GM10266 (cell line): ENCODE results near the gene PHLDA3.
A peak's percentile ranks its signal among the peaks of the same experiment; 100 is the strongest.

Experiments used
- DNase-seq: peaks from one replicate; pipeline ENCODE4 v3.0.0; 2012; ENCODE audit errors: extremely low spot score
- TF ChIP-seq, protein P1 (sequence below): IDR thresholded peaks from 2 replicates; pipeline ENCODE4 v1.5.1; 2012; ENCODE audit warnings: mild to moderate bottlenecking, low read depth; ENCODE audit not compliant: control insufficient read depth, insufficient read depth; ENCODE audit errors: missing control alignments

PHLDA3 gene

DNA sequence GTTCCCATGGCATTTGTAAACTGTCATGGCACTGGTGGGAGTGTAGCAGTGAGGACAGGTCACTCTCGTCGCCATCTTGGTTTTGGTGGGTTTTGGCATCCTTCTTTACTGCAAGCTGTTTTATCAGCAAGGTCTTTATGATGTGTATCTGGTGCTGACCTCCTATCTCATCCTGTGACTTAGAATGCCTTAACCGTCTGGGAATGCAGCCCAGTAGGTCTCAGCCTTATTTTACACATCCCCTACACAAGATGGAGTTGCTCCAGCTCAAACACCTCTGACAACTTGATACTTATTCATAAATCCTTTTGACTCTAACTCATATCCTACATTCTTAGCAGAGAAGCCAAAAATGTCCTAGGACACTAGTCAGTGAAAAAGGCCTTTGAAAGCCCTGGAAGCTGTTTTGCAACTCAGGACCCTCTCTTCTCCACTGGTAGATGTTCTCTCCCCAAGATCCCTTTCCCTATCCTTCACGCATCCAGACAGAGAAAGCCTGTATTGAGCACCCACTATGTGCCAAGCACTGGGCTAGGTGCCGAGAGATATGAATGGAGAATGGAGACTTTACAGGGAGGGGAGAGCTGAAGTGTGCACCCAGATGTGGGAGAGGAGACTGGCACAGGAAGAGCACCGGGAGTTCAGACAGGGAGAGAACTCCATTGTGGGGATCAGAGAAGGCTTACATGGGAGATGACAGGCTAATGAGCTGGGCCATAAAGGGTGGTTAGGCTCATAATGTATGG, 44.7 kb upstream of the PHLDA3 start:
- no peak for DNase-seq
- TF ChIP-seq, protein P1, sequence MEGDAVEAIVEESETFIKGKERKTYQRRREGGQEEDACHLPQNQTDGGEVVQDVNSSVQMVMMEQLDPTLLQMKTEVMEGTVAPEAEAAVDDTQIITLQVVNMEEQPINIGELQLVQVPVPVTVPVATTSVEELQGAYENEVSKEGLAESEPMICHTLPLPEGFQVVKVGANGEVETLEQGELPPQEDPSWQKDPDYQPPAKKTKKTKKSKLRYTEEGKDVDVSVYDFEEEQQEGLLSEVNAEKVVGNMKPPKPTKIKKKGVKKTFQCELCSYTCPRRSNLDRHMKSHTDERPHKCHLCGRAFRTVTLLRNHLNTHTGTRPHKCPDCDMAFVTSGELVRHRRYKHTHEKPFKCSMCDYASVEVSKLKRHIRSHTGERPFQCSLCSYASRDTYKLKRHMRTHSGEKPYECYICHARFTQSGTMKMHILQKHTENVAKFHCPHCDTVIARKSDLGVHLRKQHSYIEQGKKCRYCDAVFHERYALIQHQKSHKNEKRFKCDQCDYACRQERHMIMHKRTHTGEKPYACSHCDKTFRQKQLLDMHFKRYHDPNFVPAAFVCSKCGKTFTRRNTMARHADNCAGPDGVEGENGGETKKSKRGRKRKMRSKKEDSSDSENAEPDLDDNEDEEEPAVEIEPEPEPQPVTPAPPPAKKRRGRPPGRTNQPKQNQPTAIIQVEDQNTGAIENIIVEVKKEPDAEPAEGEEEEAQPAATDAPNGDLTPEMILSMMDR, result no peak

DNA sequence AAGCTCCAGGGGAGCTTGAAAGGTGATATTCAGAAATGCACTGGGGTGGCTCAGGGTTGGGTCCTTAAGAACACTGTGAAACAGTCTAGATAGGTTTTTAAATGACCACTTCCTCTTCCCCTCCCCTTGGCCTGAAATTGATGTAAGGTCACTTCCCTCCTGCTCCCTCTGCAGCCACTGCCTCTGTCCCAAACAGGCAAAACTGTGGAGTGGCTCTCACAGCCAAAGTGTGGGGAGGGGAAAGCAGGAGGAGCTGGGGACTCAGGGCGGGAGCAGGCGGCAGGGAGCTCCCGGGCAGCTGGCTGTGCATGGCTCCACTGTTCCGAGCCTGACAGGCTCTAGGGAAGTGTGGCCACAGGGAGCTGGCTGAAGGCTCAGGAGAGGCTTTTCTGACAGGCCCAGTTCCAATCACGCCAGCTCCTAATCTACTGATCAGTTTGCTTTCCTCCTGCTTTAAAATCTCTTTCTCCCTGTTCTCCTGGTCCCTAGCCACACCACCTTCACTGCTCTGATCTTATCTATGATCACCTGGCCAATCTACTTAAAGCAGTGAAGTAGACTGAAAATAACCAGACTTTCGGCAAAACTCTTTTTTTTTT, 43.1 kb upstream of the PHLDA3 start:
- peak; percentile 57 for DNase-seq
- TF ChIP-seq, protein P1, result no peak

DNA sequence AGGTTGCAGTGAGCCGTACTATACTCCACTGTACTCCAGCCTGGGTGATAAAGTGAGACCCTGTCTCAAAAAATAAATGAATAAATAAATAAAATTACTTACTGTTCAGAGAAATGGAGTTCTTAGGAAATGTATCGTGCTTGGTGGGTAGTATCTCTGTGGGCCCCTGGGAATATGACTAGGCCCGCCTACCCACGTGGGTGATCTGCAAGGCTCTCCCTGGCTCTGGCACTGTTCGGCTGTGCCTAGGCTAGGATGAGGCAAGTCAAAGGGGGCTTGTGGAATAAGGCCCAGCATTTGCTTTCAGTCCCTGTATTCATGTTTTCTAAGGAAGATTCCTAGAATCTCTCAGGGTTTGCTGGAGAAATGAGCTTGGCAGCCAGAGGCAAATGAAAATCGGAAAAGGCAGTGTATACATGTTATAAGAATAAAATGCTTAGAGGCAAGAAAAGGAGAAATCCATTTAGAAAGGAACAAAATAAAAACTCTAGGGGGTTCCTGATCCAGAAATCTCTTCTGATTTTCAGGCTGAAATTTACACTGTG, 42.5 kb upstream of the PHLDA3 start:
- no peak for DNase-seq
- TF ChIP-seq, protein P1, result no peak

DNA sequence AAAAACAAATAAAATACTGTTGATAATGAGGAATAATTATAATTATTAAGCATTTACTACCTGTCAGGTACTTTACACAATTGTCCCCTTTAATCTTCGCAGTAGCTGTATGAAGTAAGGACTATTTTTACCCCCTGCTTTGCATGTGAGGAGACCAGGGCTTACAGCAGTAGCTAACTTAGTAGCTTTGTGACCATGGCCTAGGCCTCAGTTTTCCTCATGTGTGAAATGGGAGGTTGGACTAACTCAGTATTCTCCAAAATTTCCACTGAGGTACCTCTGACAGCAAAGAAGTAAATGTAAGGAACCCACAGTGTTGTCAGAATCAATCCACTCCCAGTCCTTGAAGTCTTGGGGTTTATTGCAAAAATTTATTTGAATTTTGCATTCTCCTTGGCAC, 41.7 kb upstream of the PHLDA3 start:
- DNase-seq, result no peak
- TF ChIP-seq, protein P1, result no peak

DNA sequence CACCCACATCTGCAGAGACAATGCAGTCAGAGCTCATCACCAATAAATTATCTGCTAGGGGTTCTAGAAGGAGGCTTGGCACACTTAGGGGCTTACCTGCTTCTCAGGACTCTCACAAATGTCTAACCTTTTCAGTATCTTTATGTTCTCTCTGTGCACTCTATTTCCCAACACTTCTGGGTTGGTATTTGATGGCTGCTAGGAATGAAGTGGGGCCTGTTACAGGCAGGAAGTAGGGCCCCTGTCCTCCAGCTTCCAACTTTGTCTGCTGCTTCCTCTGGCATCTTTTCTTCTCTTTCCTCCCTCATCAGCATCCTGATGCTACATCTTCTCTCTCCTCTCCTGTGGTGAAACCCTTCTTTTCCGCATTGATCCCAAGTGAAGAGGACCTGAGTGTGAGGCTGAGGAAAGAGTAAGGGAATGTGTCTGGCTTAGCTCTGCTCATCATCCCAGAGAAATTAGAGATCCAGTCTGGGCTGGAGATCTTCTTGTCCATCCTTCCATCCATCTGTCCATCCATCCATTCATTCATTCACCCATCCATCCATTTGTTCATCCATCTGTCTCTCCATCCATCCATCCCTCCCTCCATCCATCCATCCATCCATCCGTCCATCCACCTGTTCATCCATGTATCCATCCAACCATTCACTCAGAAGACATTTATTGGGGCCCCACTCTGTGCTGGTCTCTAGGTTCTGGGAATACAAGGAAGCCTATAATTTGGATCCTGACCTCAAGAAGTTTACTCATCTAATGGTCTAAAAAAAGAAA, 40.8 kb upstream of the PHLDA3 start:
- TF ChIP-seq, protein P1, result no peak
- DNase-seq, result no peak

DNA sequence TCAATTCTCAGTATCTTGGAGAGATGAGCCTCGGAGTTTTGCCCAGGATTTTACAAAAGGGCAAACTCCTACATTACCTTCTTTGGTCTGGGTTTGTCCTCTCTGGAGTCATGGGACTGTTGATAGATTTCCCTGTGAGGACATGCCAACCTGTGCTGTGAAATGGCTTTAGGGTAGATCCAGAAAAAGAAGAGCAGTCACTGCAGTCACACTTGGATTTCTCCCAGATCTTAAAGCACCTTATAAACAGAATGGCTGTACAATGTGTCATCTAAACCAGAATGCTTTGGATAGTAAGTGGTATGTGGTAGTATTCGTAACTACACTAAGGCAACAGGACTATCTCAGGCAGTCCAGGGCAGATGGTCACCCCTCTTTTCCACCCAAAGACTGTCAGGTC, 39.8 kb upstream of the PHLDA3 start:
- no peak for DNase-seq
- TF ChIP-seq, protein P1, result no peak
